Measurements from ENCODE around the gene ERF.

Gene ERF

DNA sequence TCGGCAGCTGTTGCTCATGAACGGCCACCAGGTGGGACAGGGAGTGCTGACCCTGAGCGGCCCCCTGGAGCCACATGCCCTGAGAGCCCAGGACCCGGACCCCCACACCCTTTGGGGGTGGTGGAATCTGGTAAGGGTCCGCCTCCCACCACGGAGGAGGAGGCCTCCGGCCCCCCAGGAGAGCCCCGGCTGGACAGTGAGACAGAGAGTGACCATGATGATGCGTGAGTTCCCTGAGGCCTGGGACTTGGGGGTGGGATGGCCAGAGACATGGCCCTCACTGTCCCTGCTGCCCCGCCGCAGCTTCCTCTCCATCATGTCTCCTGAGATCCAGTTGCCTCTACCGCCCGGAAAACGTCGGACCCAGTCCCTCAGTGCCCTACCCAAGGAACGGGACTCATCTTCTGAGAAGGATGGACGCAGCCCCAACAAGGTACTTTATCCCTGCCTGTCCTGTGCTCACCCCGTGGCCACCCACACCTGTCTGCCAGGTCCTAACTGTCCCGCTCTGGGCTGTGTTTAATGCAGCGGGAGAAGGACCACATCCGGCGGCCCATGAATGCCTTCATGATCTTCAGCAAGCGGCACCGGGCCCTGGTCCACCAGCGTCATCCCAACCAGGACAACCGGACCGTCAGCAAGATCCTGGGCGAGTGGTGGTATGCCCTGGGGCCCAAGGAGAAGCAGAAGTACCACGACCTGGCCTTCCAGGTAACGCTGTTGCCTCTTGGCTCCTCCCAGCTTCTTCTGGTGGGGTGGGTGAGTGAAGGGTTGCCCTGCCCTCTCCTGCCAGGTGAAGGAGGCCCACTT is 32.3 kb upstream of the ERF start:
- DNase-seq (ENCODE audit: low spot score) = no peak

- DNase-seq (ENCODE audit: low spot score) = no peak
These were observed 31.6 kb upstream of the ERF start for GRCh38 chr19:42286349-42287016.

GRCh38 chr19:42285988-42286348 is 31.0 kb upstream of the ERF start:
- no peak for DNase-seq (ENCODE audit: low spot score)

- no peak for DNase-seq (ENCODE audit: low spot score)
These were observed 30.6 kb upstream of the ERF start for GRCh38 chr19:42285541-42285941.

DNA sequence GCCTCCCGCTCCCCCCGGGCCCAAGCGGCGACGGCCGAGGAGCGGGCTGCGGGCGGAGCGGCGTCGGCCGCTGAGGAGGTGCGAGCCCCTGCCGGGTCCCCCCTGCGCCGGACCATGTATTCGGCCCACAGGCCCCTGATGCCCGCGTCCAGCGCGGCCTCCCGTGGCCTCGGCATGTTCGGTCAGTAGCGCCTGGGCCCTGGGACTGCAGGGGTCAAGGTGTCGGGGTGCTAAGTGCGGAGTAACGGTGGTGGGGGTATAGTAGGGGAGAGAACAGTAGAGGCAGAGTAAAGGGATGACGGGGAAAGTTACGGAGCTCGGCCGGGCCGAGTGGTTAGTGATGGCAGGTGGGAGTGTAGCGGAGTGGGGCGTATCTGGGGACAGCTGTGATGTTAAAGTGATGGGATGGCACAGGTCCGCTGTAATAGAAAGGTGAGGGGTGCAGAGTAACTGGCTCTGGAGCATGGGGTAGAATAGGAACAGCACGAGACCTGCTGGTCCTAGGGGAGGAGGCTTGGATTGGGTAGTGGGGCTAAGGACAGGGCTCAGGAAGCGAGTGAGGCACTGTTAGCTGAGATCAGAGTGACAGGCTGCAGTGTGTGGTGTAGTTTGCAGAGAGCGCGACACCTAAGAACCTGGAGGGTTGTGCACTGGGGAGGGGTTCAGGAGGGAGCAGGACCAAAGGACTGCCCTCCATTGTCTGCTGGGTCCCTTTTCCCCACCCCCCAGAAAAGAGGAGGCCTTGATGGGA is 29.8 kb upstream of the ERF start:
- no peak for DNase-seq (ENCODE audit: low spot score)

- peak; percentile 83 for DNase-seq (ENCODE audit: low spot score)
These were observed 29.2 kb upstream of the ERF start for GRCh38 chr19:42284066-42284501.

DNA sequence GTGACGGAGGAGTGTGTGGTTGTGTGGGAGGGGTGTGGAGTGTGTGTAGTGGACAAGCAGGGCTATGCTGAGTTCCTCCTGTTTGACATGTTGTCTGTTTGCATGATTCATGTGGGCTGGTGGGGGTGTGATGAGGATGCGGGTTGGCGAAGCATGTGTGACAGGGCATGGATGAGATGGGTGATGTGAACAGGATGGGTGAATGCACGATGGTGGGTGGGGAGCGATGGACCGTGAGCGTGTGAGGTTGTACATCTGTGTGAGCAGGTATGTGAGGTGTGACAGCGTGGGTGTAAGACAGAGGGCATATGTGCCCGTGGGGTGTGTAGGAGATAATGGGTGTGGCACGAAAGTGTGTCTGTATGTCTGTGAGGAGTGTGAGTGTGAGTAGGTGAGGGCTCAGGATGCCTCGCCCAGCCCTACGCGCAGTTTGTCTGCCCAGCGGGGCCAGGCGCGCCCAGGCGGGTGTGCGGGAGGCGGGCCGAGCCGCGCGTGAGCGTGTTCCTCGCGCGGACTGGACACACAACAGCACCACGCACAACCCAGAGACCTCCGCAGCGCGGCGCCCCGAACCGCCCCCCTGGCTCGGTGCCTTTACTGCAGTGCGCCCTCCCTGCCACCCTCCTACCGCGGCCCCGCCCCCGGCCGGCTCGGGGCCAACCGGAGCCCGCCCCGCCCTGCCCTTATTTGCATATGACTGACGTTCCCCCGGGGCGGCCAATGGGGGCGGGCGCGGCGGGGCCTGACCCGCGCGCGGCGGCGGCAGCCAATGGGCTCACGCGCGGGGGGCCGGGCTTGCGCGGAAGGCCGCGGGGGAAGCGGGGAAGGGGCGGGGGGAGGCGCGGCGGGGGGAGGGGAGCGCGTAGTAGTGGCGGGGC is 28.5 kb upstream of the ERF start:
- peak; percentile 95 for DNase-seq (ENCODE audit: low spot score)

GRCh38 chr19:42282819-42283187 is 27.9 kb upstream of the ERF start:
- DNase-seq (ENCODE audit: low spot score) = no peak

GRCh38 chr19:42281827-42282762 is 27.2 kb upstream of the ERF start:
- DNase-seq (ENCODE audit: low spot score) = peak; percentile 18

DNA sequence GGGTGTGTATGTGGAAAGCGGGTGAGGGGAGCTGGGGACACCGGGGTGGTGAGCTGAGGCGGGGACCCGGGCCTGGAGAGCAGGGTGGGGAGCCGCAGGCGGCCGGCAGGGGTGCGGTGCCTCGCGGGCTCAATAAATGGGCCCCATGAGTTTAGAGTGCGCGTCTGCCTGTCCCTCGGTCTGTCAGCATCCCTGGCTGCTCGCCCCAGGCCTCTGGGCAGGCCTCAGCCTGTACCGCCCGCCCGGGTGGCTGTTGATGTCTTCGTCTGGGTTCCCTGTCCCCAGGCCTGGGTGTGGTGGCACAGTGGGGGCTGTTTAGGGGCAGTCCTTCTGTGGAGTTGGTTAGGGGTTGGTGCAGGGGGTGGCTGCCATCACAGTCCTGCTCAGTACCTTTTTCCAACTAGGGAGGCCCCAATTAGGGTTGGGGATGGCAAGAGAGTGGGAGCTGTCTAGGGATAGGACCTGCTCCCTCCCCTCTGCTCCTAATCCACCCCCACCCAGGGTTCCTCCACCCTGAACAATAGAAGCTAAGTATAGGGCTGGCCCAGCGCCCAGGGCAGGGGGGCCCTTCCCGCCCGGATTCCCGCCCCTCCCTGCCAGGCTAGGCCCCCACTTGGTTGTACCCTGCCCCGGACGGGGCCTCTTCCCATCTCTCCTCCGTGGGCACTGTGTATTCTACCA is 26.4 kb upstream of the ERF start:
- peak; percentile 78 for DNase-seq (ENCODE audit: low spot score)

DNA sequence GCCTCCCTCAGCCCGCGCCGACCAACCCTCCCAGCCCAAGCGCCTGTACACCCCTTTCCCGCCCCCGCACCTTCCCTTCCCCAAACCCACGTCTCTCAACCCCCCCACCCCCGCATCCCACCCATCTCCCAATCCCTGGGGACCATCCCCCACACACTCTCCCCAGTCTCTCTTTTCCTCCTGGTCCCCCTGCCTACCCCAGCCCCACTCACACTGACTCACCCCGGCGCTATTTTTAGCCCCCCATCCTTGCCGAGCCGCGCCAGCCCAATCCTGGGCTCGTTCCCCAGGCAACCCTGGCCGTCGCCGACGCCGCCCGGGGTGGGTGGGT is 25.9 kb upstream of the ERF start:
- peak; percentile 66 for DNase-seq (ENCODE audit: low spot score)

DNA sequence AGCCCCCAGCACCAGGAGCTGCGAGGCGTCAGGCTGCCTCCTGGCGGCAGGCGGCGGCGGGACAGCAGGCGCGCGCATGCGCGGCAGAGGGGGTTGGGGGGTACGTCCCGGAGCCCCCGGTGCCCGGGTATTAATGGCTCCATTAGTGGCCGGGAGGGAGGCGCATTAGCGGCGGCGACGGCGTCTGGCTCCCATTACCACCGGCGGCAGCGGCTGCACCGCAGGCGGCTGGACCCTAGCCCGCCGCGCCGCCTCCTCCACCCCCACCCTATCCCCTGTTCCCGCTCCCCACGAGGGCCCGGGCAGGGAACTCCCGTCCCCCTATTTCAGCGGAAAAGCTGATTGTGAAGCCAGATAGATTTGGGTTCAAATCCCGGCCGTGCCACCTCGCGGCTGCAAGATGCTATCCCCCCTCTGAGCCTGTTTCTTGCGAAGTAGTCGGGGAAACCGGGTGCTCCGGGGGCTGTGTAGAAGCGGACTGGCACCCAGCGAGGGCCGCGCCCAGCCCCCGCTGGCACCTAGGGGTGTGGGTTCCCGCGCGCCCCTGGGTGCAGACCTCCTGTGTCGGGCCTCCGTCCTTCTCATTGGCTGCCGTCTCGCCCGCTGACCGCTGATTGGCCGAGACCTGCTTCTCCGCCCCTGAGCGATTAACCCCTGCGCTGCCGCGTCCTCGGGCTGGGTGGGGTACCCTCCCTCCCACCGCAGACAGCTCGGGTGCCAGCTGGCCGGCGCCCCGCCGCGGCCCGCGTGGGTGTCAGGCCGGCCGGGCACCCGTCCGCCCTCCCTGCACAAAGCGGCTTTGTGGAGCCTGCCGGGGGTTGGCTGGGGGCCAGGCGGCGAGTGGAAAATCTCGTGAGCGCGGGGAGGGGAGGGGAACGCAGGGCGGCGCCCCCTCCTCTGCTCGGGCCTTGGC is 25.2 kb upstream of the ERF start:
- DNase-seq (ENCODE audit: low spot score) = peak; percentile 97

GRCh38 chr19:42279155-42279901 is 24.4 kb upstream of the ERF start:
- DNase-seq (ENCODE audit: low spot score) = no peak

- peak; percentile 7 for DNase-seq (ENCODE audit: low spot score)
These were observed 23.7 kb upstream of the ERF start for GRCh38 chr19:42278452-42279154.

DNA sequence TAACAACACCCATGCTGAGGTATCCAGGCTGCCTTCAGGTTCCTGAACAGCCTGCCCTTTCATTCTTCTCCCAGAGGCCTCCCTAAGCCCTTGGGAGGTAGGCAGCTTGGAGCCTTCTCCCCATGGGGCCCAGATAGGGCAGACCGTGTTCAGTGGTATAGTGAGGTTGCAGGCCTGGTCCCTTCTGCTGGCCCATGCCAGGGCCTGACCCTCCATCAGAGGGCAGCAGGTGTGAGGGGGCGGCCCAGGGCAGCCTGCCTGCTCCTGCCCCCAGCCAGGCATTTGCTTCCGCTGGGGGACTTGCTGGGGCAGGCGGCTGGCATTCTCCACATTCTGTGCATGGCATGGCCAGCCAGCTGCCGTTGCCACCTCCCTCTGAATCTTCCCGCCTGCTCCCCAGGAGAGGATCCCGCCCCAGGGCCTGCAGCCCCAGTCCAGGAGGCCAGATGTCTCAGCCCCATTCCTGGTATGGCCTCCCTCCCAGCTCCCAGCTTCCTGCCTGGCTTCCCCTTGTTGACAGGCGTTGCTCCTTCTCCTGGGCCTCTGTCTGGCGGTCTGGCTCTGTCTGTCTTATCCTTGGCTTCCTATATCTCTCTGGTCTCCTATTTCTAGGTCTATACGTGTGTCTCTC is 23.0 kb upstream of the ERF start:
- DNase-seq (ENCODE audit: low spot score) = peak; percentile 10

- peak; percentile 0 for DNase-seq (ENCODE audit: low spot score)
These were observed 21.9 kb upstream of the ERF start for GRCh38 chr19:42276821-42277220.

GRCh38 chr19:42276284-42276683 is 21.4 kb upstream of the ERF start:
- DNase-seq (ENCODE audit: low spot score) = peak; percentile 1

Measured in Ammon's horn (tissue), 1 donor.